Stimulated activated CD4-positive, alpha-beta T cell treated with anti-CD3 and anti-CD28 coated beads, TNF-alpha, amount 100 ng/mL, for 4 hours (primary cell): ENCODE results near the gene C5orf46.
"Not testable (repeated sequence)": the region's sequence is repeated elsewhere in the genome, so short reads cannot be mapped to it uniquely, and the experiment has no call there.

Experiments
- DNase-seq, 3 experiments: peaks; one replicate each; pipeline ENCODE4 v3.0.0-alpha.2; 2020; ENCODE audit warnings: low read depth in 3 of 3

Gene C5orf46

DNA sequence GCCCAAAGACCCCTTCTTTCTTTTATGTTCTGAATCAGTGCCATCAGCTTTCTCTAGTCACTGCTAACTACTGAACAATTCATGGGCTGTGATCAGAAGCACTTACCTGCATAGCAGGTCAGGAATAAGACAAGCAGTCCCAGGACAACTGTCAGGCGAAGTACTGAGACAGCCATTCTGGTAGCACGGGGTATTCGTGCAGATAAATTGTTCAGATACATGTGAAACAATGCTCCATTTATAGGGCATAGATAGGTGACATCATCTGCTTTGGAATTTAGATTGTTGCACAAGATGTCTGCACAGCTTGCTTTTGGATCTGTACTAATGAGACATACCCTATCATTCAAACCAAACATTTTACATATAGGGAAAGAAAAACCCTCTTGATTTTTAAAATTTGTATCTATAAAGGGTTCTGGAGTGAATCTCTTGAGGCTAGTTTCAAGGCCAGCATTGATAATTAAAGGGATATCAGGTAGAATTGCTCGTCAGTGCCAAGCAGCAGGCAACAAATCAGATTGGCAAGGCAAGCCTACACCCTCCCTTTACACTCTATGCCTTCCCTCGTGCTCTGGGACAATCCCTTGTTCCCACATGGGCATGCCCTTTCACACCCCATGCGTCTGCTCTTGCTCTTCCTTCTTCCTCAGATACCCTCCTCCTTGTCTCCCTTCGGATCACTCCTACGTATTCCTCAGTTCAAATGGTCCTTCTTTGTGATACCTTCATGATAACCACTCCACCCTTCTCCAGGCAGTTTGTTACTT lies at the start of gene C5orf46:
Gene C5orf46, minus strand, starts transcription at position 213 of the 770 bp plus-strand sequence. Its CDS starts 37 bp downstream, at position 176.
- DNase-seq: no peak

DNA sequence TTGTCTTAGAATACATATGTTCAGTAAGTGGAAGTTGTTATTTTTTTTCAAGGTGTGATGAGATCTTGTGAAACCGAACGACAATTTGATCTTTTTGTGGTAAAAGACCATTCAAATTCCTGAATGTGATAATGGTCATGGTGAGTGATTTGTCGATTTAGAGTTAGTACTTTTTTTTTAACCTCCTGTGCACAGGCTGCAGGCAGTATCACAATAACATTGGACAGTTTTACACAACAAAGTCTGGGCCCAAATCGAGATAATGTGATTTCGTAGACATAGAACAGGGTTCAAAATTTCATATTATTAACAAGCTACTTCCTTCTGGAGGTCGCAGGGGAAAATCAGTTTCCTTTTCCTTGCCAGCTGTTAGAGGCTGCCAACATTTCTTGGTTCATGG lies 48.6 kb upstream of the C5orf46 start:
- DNase-seq: no peak

DNA sequence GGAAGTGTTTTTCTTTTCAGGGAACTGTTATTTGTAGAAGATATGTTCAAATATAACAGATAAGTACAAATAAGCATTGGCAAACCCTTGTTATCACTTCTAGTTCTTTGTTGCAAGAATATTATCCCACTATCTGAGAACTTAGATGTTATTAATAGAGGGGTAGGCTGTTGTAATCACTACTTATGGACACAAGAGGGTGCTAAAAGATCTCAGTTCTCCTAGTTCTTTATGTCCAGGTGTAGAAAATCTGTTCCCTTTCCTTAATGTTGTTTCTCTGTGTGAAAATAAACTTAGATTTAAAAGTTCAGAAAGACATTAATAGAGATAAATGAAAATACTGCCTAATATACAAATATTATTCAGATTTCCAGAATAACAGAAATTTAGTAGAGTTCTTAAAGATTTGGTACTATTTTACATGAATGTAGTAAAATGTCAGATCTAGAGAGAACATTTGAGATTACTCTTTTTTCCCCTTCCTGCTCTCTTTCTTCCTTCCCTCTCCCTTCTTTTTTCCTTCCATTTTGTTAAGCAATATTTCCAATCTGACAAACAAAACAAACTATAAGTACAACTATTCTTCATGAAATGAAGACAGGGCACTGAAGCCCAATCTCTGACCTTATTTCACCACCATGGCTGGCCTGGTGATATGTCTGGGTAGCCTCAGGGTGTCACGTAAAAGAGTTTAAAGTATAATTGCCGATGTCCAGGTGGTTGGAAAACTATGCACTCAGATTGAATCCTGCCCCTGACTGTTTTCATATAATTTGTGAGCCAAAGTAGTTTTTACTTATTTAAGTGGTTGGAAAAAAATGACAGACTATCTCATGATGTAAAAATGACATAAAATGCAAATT lies 43.6 kb upstream of the C5orf46 start:
- no peak for DNase-seq

DNA sequence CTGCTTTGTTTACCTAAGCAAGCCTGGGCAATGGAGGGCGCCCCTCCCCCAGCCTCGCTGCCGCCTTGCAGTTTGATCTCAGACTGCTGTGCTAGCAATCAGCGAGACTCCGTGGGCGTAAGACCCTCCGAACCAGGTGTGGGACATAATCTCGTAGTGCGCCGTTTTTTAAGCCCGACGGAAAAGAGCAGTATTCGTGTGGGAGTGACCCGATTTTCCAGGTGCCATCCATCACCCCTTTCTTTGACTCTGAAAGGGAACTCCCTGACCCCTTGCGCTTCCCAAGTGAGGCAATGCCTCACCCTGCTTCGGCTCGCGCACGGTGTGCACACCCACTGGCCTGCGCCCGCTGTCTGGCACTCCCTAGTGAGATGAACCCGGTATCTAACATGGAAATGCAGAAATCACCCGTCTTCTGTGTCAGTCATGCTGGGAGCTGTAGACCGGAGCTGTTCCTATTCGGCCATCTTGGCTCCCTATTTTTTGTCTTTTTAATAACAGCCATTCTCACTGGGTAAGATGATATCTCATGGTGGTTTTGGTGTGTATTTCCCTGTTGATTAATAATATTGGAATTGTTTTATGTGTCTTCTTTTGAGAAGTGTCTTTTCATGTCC lies 40.4 kb upstream of the C5orf46 start:
- not testable (repeated sequence) for DNase-seq

- DNase-seq: no peak
Observed at GRCh38 chr5:147939431-147940114, 33.2 kb upstream of the C5orf46 start.

GRCh38 chr5:147935032-147935431 lies 28.7 kb upstream of the C5orf46 start:
- no peak for DNase-seq

GRCh38 chr5:147930769-147931168 lies 24.4 kb upstream of the C5orf46 start:
- DNase-seq: no peak

- DNase-seq: no peak
Observed at GRCh38 chr5:147927901-147928300, 21.6 kb upstream of the C5orf46 start.

DNA sequence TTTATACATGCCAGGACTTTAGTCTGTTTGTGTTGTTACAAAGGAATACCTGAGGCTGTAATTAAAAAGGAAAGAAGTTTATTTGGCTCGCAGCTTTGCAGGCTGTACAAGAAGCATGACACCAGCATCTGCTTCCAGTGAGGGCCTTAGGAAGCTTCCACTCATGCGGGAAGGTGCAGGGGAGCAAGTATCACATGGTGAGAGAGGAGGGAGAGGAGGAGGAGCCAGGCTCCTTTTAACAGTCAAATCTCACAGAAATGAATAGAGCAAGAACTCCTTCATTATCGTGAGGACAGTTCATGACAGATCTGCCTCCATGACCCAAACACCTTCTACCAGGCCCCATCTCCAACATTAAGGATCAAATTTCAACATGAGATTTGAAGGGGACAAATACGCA lies 18.7 kb upstream of the C5orf46 start:
- DNase-seq: no peak

- DNase-seq: no peak
Observed at GRCh38 chr5:147921136-147921535, 14.8 kb upstream of the C5orf46 start.

DNA sequence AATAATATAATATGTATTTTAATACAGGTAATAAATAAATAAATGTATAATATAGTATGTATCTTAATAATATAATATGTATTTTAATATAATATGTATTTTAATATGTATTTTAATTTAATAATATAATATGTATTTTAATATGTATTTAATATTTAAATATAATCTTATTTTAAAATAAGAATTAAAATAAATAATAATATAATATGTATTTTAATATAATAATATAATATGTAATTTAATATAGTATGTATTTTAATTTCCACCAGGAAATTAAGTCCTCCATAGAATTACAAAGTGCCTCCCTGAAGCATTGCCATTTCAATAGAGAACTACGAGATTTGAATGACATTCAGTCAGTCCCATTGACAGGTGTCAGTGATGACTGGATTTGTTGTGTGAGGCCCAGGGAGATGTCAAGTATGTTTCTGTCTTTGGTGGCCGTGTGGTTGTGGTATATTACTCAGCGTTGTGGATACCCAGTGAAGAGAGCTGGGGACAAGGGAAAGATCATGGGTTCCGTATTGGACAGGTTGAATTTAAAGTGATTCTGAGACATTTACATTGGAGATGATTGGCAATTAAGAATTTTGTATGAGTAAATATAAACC lies 14.2 kb upstream of the C5orf46 start:
- no peak for DNase-seq

DNA sequence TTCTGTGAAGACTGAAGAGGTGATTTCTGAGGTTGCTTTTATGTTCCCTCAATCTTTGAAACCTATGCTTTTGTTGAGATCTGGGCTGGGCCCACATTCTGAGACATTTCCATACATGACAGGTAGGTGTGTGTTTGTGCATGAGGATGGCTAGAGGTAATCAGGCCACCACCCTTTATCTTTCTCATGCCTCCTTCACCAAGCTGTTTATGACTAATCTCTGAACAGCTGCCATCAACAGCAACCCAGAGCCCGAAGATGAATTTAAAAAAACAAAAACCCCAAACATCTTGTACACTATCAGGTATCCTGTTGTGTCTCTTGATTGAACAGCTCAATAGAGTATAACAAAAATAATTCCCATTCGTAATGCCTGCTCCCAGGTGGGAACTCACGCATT lies 12.6 kb upstream of the C5orf46 start:
- no peak for DNase-seq

DNA sequence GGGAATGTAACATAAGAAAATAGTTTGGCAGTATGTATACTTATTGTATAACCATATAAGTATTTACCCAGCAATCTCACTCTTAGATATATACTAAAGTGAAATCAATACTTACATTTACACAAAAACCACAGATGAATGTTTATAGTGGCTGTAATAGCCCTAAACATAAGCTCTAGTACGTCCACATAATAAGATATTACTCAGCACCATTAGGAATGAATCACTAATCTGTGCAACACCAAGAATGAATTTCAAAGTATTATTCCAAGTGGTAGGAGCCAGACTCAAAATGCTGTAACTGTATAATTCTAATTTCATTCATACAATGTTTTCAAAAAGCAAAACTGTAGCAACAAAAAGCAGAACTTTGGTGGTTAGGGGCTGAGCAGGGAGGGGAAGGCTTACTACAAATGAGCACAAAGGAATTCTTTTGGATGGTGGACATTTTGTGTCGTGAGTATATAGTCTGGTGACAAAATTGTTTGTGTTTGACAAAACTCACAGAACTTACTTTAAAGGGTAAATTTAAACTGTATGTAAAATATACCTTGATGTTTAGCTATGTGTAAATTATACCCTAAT lies 11.9 kb upstream of the C5orf46 start:
- no peak for DNase-seq

- no peak for DNase-seq
Observed at GRCh38 chr5:147913786-147914185, 7.4 kb upstream of the C5orf46 start.

GRCh38 chr5:147912011-147912410 lies 5.7 kb upstream of the C5orf46 start:
- no peak for DNase-seq

DNA sequence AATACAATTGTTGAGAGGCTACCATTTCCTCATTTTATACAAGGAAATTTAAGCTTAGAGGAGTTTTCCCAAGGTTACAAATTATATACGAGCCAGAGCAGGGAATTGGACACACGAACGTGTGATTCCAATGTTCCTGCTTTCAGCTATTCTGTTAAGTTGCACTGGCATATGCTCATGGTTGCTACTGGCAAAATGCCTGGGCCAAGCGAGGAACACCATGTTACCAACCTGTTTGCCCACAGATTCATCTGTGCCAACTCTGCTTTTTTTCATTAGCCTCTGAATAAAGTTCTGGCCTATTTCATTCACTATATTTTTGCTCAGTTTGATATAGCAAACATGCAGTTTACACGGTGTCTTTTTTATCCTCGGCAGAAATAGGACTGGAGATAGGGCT lies 5.1 kb upstream of the C5orf46 start:
- DNase-seq: no peak

DNA sequence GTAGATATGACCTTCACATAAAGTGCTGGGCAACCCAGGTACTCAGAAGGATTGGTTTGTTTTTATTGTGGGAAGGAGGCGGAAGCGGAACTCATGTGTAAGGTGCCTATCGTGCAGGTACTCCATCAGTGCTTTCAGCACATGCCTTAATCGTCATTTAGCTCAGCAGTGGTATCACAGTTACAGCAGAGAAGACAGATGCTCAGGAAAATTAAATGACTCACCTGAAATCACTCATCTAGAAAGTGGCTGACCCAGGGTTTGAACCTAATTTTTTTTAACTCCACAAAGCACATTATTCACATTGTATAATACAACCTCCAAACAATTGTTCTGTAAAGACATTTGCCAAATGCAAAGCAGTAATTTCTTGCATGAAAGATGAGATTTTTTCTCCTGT lies 2.2 kb downstream of the C5orf46 start:
- no peak for DNase-seq

DNA sequence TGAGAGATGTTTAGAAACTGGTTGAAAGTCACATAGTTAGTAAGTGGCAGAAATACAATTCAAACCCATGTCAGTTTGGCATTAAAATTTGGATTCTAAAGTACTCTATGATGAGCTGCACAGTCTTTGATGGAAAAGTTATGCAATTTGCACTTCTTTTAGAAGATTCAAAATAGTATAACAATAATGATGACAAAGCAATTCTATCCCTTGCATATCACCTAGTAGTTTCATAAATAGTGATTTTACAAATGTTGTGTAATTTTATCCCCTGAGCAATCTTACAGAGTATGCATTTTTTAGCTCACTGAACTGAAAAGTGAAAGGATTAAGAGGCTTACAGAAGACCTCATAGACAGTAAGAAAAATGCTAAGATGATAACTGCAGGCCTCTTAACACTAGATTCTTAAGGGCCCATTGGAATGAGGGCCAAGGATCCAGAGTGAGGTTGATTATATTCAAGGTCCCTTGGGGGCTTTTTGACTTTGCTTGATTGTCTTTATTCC lies 3.7 kb downstream of the C5orf46 start:
- DNase-seq: no peak

DNA sequence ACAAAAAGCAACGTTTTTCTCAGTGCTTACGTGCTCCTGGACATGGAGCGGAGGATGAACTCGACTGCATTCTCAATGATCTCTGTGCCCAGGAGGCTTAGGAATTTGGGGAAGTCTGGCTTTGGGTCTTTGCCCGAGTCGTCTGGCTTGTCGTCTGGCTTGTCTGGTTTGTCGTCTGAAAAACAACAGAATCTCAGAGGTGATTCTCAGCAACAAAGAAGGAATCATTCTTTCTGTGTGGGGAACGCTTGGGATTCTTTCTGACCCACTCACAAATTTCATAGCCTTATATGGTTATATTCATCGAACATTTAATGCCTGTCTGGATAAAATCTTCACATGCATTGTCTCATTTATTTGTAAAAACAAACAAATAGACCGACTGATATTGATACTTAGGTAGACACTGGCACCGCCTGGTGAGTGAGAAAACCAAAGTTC lies 4.7 kb downstream of the C5orf46 start:
- no peak for DNase-seq

- DNase-seq: no peak
Observed at GRCh38 chr5:147898875-147899401, 7.4 kb downstream of the C5orf46 start.

DNA sequence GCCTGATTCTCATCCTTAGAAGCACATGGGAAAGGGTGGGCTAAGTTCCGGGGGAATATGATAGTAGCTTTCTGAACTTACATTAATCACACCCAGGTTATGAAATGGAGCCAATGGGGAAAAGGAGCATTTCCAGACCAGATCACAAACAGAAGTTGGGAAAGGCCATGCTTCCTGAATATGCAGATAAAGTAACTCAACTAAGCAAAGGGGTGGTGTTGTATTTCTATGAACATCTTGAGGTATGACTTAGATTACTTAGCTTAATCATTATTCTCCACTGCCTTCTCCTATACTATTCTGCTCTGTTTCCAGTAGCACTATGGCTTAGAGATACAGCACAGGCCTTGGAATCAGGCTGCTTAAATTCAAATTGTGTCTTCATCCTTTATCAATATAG lies 10.5 kb downstream of the C5orf46 start:
- no peak for DNase-seq
